ES-I3 (cell line): ENCODE data around the gene DLG4.

ENCODE experiments used
- H3K36me3 ChIP-seq: 2 replicates; pipeline ENCODE4 v1.6.1; 2013; ENCODE audit warnings: mild to moderate bottlenecking, low read length, control low read depth, moderate library complexity; ENCODE audit not compliant: insufficient read depth
- H3K4me1 ChIP-seq: 2 replicates; pipeline ENCODE4 v1.6.1; 2013; ENCODE audit warnings: mild to moderate bottlenecking, control low read depth, low read length; ENCODE audit not compliant: insufficient read depth
- H3K9ac ChIP-seq: 2 replicates; pipeline ENCODE4 v1.6.1; 2013; ENCODE audit warnings: low read depth, mild to moderate bottlenecking, low read length, moderate library complexity
- H3K9me3 ChIP-seq: 2 replicates; pipeline ENCODE4 v1.6.1; 2013; ENCODE audit warnings: mild to moderate bottlenecking, low read length, moderate library complexity; ENCODE audit not compliant: control insufficient read depth, insufficient read depth

The DLG4 gene

DNA sequence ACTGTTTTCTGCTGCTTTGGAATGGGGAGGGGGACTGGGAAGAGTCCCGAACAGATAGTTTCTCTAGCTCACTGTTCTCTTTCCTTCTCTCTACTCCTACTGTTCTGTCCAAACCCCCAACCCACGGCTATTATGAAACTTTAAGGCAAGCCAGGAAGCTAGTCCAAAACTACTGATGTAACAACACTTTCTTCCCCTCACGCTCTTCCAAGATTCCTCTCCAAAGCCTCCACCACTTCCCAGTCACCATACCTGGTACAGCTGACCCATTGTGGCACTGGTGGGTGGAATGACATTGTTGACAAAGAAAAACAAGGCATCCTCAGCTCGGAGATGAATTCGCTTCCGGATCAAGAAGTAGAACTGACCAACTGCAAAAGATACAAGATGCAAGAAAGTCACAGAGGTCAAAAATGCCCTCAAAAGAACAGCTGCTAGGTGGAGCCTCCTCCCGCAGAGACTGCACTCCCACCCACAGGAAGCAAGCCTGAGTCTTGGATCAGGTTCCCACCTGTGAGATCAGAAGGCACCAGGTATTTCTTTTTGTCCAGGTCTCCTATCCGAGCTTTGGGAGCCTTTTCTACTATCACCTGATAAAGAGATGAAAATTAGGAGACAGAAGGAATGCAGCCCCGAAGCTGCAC, 21.6 kb upstream of the DLG4 start:
- peaks cover 18% of the 10 kb centered on the region for H3K4me1 ChIP-seq
- no peaks in the 10 kb centered on the region for H3K9me3 ChIP-seq
- peaks cover 3% of the 10 kb centered on the region for H3K36me3 ChIP-seq
- peak overlapping the region; percentile 92 for H3K9ac ChIP-seq

DNA sequence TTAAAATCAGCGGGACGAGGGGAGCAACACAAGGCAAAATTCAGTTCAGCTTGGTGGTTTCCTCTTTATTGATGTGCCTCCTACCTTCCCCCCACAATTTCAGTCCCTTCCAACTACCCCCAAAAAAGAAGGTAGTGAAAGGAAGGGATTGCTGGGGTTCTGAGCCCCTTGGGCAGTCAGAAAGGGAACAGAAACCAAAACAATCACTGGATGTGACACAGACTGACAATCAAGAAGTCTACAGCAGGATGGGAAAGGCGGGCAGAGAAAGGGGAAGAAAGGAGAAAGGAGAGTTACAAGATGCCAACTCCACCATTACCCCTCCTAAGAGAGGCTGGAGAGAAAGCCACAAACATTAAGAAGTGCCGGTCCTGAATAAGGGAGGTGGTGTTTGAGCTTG, 20.7 kb upstream of the DLG4 start:
- peaks cover 10% of the 10 kb centered on the region for H3K36me3 ChIP-seq
- H3K4me1 ChIP-seq: peaks cover 18% of the 10 kb centered on the region
- no peak overlapping the region for H3K9ac ChIP-seq
- no peaks in the 10 kb centered on the region for H3K9me3 ChIP-seq

DNA sequence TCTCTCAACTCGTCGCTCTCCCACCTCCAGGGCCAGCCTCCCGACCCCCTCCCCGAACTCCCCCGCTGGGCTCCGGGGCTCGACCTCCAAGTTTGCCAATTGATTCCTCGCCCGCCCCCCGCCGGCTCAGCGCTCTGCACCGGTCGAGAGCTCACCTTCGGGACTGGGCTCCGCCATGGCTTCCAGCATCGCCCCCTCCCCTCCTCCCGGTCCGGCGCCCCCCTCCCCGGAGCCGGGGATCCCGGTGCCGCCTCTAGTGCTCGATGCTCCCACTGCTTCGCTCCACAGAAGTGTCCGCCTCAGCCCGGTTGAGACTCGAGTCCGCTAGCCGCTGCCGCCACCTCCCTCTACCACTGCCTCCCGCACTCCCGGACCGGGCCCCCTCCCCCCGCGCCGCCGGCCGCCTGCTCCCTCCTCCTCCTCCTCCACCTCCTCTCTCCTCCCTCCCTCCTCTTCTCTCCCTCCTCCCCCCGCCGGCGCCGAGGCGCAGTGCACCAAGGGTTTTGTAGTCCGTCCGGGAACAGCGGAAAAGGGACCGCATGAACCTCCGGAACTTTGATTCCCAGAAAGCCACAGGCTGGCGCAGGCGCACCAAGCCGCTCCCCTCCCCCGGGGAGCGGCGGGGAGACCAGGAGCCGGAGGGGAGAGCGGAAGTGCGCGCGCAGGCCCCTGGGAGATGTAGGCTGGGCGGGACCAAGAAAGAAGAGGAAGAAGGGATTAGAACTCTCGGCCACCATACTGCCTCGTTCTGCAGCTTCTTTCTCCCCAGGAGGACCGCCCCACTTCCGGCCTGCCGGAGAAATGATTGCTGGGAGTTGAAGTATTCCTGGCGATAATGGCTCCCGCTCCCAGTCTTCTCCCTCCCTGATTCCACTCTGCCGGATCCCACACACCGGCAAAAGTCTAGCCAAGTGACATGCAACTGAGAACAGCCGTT, 19.7 kb upstream of the DLG4 start, which contains the start of gene PHF23:
Gene PHF23 (minus strand): TSS at position 367 of the 937 bp plus-strand sequence. CDS start 178 bp downstream, at position 189.
- peak within 1 kb of the TSS; percentile 98 for H3K9ac ChIP-seq
- H3K9me3 ChIP-seq: no peaks in the 10 kb centered on the region
- H3K36me3 ChIP-seq: peaks cover 10% of the 10 kb centered on the region
- H3K4me1 ChIP-seq: peaks cover 18% of the 10 kb centered on the region

- H3K9me3 ChIP-seq: no peaks in the 10 kb centered on the region
- peak overlapping the region; percentile 98 for H3K9ac ChIP-seq
- peaks cover 18% of the 10 kb centered on the region for H3K4me1 ChIP-seq
- H3K36me3 ChIP-seq: peaks cover 10% of the 10 kb centered on the region
These were observed 18.9 kb upstream of the DLG4 start for GRCh38 chr17:7238420-7239090.

GRCh38 chr17:7237761-7238419, 18.3 kb upstream of the DLG4 start:
- peaks cover 18% of the 10 kb centered on the region for H3K4me1 ChIP-seq
- H3K9me3 ChIP-seq: no peaks in the 10 kb centered on the region
- H3K36me3 ChIP-seq: peaks cover 10% of the 10 kb centered on the region
- H3K9ac ChIP-seq: peak overlapping the region; percentile 58

- Histone ChIP-seq H3K4me1 (peaks cover 18% of the 10 kb centered on the region), H3K36me3 (peaks cover 10% of the 10 kb centered on the region), H3K9me3 (no peaks in the 10 kb centered on the region), H3K9ac (peak overlapping the region; percentile 58; the same call in 1 of the 2 replicates)
These were observed 17.7 kb upstream of the DLG4 start for GRCh38 chr17:7237266-7237760.

DNA sequence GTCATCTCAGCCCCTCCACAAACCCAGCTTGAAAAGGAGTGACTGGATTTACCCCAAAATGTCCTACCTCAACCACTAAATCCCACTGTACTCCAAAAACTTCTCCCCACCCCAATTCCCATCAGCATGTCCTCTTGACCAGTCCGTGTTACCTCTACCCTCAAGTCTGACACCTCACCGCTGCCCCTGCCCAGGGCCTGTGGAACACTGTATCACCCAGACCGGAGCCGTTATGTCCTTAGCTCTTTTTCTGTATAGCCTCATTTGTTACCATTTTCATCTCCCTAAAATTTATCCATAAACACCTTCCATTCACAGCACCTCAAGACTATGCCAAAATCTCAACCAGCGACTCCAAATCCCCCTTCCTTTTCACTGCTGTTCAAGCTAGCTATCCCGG, 17.2 kb upstream of the DLG4 start:
- Histone ChIP-seq H3K36me3 (peaks cover 10% of the 10 kb centered on the region), H3K4me1 (peaks cover 23% of the 10 kb centered on the region), H3K9ac (no peak overlapping the region), H3K9me3 (no peaks in the 10 kb centered on the region)

GRCh38 chr17:7235693-7236665, 16.3 kb upstream of the DLG4 start:
- Histone ChIP-seq H3K9me3 (no peaks in the 10 kb centered on the region), H3K9ac (no peak overlapping the region), H3K4me1 (peaks cover 17% of the 10 kb centered on the region), H3K36me3 (peaks cover 10% of the 10 kb centered on the region)

- Histone ChIP-seq H3K9ac (peak within 1 kb of the TSS; percentile 98), H3K4me1 (peaks cover 10% of the 10 kb centered on the region), H3K9me3 (no peaks in the 10 kb centered on the region), H3K36me3 (peaks cover 15% of the 10 kb centered on the region)
These were observed 14.7 kb upstream of the DLG4 start, which contains the start of gene DVL2 for GRCh38 chr17:7234083-7234951. Gene DVL2, minus strand, starts transcription at chr17:7234517. Its CDS starts 255 bp downstream, at chr17:7234262.

- Histone ChIP-seq H3K36me3 (peaks cover 15% of the 10 kb centered on the region), H3K9ac (peak overlapping the region; percentile 98), H3K9me3 (no peaks in the 10 kb centered on the region), H3K4me1 (peaks cover 10% of the 10 kb centered on the region)
These were observed 14.1 kb upstream of the DLG4 start for GRCh38 chr17:7233701-7234082.

DNA sequence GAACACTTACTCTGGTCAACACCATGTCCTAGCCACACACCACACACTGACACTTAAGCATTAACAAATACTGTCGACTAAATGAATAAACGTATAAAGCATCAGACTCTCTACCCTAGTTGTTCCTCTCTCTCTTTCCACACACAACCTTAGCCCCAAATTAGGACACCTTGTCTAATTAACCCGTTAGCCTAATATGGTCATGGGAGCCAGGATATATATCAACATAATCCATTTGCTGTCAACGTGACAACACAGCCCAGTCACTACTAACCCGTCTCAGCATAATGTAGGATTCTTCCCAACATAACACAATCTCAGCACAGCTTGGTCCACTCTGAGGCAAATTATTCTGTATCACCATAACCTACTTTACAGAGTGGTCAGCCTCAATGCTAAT, 12.5 kb upstream of the DLG4 start:
- Histone ChIP-seq H3K36me3 (peaks cover 22% of the 10 kb centered on the region), H3K4me1 (peaks cover 6% of the 10 kb centered on the region), H3K9ac (no peak overlapping the region; the same call in 1 of the 2 replicates), H3K9me3 (no peaks in the 10 kb centered on the region)

DNA sequence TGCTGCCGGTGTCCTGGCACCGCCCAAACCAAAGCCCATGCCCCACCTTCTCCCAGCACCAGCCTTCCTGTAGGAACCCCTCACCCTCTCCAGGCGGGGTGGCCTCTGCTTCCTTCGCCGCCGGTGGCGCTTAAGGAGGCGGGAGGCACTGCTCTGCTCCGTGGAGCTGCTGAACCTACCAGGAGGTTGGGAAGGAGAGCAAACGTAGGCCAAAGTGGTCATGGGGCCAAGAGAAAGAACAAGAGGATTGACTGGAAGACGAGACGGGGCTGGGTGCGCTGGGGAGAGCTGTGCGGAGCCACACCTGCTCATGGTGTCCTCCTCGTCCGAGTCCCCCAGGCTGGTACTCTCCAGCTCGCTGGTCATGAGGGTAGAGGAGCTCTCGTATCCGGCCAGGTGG, 9.9 kb upstream of the DLG4 start:
- Histone ChIP-seq H3K4me1 (peaks cover 4% of the 10 kb centered on the region; the same call in 1 of the 2 replicates), H3K36me3 (peaks cover 15% of the 10 kb centered on the region; the same call in 1 of the 2 replicates), H3K9ac (no peak overlapping the region)

More for the DNA sequence above, 9.9 kb upstream of the DLG4 start:
- no peaks in the 10 kb centered on the region for H3K9me3 ChIP-seq
